Mammary epithelial cell (primary cell): ENCODE results near the gene ELMOD3.
"Not testable (repeated sequence)": the region's sequence is repeated elsewhere in the genome, so short reads cannot be mapped to it uniquely, and the experiment has no call there.

Experiments
- CTCF ChIP-seq, 2 donors: IDR thresholded peaks in 1 of 2; conservative IDR thresholded peaks in 1 of 2; 2 replicates each; pipeline ENCODE4 v1.5.1; 2011 to 2012; ENCODE audit warnings: inconsistent platforms in 2 of 2, low read length in 2 of 2, mild to moderate bottlenecking in 2 of 2, control low read depth in 1 of 2, low read depth in 1 of 2; ENCODE audit not compliant: insufficient read depth in 1 of 2; ENCODE audit errors: extremely low read depth in 1 of 2
- EZH2 ChIP-seq: IDR thresholded peaks from 2 replicates; pipeline ENCODE4 v1.6.1; 2012; ENCODE audit warnings: low read length, inconsistent platforms, borderline replicate concordance

GRCh38 chr2:85343207-85343895 lies 11.2 kb upstream of the ELMOD3 start:
- TF ChIP-seq CTCF (conservative IDR thresholded peaks at IDR 0.05 in 1 of 2, IDR thresholded peaks at IDR 0.05 in 1 of 2; ENCODE audit: extremely low read depth in 1 of 2, insufficient read depth in 1 of 2, low read depth in 1 of 2, low read length in 2 of 2); EZH2: not testable (repeated sequence)
